ENCODE results near the gene SLFNL1.

Gene SLFNL1

DNA sequence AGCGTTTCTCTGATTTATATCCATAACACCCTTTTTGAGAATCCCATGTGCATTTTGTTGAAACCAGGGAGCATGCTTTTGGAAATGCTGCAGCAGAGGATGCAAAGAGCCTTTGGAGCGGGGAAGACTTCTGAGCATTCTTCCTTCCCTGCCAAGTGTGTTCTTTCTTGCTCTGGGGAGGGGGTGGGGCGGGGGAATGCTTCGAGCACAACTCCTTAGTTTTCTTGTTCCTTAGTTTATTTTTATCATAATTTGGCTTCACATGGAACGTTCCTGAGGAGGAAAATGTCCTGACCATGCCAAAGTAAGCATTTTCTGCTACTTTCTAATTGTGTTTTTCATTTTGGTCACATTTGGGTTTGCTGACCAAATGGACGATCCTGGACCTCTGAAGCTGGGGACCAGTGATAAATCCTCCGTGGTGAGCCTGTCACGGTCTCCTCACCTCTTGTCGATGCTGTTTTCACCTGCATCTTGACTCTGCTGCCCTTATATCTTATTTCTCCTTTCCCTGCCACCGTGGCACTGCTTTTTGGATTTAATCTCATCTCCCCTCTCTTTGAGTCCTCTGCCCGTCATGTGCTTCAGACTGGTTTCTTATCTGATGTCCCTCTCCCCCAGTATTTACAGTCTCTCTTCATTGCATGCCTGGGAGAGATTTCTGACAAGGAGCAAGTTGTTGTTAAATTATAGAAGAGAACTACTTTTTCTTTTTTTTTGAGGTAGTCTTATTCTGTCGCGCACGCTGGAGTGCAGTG is 39.7 kb downstream of the SLFNL1 start:
- TF ChIP-seq, protein P1, sequence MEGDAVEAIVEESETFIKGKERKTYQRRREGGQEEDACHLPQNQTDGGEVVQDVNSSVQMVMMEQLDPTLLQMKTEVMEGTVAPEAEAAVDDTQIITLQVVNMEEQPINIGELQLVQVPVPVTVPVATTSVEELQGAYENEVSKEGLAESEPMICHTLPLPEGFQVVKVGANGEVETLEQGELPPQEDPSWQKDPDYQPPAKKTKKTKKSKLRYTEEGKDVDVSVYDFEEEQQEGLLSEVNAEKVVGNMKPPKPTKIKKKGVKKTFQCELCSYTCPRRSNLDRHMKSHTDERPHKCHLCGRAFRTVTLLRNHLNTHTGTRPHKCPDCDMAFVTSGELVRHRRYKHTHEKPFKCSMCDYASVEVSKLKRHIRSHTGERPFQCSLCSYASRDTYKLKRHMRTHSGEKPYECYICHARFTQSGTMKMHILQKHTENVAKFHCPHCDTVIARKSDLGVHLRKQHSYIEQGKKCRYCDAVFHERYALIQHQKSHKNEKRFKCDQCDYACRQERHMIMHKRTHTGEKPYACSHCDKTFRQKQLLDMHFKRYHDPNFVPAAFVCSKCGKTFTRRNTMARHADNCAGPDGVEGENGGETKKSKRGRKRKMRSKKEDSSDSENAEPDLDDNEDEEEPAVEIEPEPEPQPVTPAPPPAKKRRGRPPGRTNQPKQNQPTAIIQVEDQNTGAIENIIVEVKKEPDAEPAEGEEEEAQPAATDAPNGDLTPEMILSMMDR (IDR thresholded peaks at IDR 0.05; ENCODE audit: low read depth, low read length, missing control alignments): no peak
- peak overlapping the region; percentile 64 for H3K4me3 ChIP-seq (ENCODE audit: low read depth, low read length)
- in situ Hi-C loops (cut with HindIII; ENCODE audit: low sequenced_read_pairs): no loop called here

DNA sequence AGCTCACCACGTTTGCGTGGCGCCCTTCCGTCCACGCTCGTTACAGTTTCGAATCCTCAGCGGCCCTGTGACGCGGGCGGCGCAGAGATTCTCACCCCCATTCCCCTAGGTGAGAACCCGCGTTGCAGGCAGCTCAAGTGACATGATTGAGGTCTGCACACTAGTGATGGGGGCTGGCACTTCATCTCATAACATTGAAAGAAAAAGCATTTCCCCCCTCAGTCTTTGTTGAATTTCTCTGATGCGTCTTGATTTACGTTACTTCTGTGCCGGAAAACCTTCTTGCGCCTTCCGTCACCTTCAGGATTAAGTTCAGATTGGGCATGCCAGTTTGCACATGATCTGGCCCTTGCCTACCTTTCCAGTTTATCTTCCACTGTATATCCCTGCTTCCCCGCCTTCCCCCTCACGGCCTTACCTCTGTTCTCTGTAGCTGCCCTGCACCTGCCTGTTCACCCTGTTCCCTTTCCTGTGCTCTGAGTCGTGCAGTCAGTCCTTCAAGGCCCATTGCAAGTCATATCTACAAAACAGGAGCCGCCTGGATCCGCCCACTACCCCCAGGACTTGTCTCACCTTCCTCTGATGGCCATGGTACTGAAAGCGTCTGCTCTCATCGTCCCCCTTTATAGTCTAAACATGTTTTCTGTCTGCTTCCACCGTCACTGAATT is 40.9 kb downstream of the SLFNL1 start:
- no peak for DNase-seq (ENCODE audit: low read depth)
- H3K4me3 ChIP-seq (ENCODE audit: low read depth, low read length): peak overlapping the region; percentile 64
- in situ Hi-C loops (cut with HindIII; ENCODE audit: low sequenced_read_pairs): no loop called here
- TF ChIP-seq, protein P1 (IDR thresholded peaks at IDR 0.05; ENCODE audit: low read depth, low read length, missing control alignments): no peak

More for the DNA sequence above, 39.7 kb downstream of the SLFNL1 start:
- DNase-seq (ENCODE audit: low read depth): no peak

DNA sequence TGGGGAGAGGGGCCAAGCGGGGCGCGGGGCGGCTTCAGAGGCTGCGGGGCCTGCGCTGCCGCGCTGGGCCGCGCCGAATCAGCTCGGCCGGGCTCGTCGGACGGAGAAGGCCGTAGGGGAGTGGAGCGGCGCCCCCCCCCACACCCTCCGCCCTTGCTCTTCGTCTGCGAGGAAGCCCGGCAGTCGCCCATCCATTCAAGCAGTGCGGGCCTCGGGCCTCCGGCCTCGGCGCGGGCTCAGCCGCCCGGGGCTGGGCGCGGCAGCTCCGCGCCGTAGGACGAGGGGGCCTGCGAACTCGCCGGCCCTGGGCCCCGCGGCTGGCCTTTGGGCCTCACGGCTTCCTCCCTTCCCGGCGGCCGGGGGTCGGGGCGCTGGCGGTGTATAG is 41.5 kb downstream of the SLFNL1 start:
- TF ChIP-seq, protein P1 (IDR thresholded peaks at IDR 0.05; ENCODE audit: low read depth, low read length, missing control alignments): no peak
- no peak for DNase-seq (ENCODE audit: low read depth)
- peak overlapping the region; percentile 64 for H3K4me3 ChIP-seq (ENCODE audit: low read depth, low read length)
- in situ Hi-C loops (cut with HindIII; ENCODE audit: low sequenced_read_pairs): no loop called here

DNA sequence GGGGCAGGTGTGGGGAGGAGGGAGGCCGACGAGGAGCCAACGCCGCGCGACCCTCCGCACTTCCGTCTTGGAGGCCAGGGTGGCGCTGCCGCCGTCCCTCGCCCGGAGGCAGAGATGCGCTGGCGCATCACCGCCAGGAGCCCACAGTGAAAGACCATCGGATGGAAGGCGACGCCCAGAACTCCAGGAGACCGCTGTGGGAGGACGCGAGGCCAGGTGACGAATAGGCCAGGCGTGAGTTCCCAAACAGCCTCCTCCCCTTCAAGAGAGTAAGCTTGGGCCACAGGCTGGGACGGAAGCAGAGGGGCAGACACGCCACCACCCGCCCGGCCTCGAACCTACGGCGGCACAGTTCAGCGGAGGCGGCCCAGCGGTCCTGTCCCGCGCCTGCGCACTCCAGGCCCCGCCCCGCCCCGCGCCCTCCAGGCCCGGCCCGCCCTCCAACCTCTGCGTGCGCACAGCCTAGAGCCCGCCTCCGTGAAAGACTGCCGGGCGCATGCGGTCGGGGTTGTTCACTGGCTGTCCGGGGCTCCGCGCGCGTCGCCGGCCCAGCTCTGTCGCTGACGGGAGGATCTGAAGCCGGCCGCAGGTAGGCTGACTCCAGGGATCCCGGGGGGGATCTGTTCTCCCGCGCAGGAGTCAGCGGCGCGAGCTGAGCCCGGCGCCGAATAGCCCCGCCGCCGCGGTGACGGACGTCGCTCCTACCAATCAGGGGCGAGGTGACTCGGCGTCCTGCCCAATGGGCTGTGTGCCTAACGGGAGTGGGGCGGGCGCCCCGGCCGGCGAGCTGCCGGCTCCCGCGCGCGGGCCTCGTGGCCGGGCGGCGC is 42.1 kb downstream of the SLFNL1 start, which contains the start of gene CTPS1:
TSS of gene CTPS1 (plus strand) at position 456 of the 827 bp plus-strand sequence. CDS start 3,595 bp downstream, outside the sequence.
- DNase-seq (ENCODE audit: low read depth): peak; percentile 83
- peak within 1 kb of the TSS; percentile 64 for H3K4me3 ChIP-seq (ENCODE audit: low read depth, low read length)
- TF ChIP-seq, protein P1 (IDR thresholded peaks at IDR 0.05; ENCODE audit: low read depth, low read length, missing control alignments): peak; percentile 17
- in situ Hi-C loops (cut with HindIII; ENCODE audit: low sequenced_read_pairs): no loop called here

DNA sequence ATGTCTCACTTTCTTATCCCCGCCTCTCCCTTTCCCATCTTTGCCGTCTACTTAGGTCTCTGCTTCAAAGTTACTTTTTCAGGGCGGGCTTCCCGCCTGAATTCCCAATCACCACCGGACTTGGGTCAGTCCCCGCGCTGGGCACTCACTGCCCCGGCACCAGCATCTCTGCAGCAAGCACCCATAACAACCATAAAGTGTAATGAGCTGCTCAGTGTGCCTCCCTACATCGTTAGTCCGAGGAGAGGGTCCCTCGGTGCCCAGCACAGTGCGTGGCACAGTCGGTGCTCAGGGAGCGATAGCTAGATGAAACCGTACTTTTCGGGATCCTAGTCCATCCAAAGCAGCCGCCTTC is 42.7 kb downstream of the SLFNL1 start:
- H3K4me3 ChIP-seq (ENCODE audit: low read depth, low read length): peak overlapping the region; percentile 64
- TF ChIP-seq, protein P1 (IDR thresholded peaks at IDR 0.05; ENCODE audit: low read depth, low read length, missing control alignments): no peak
- in situ Hi-C loops (cut with HindIII; ENCODE audit: low sequenced_read_pairs): no loop called here
- DNase-seq (ENCODE audit: low read depth): no peak

DNA sequence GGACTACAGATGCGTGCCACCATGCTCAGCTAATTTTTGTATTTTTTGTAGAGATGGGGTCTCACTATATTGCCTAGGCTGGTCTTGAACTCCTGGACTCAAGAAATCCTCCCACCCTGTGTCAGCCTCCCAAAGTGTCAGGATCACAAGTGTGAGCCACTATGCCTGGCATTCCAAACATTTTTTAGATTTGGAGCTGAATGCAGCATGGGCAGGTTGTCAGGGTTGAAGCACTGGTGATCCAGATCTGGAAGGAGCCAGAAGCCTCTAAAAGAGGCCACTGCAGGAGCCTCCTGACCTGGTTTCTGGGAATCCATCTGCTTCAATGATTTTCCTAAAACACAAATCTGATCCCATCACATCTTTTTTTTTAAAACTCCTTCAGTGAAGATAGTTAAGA is 43.8 kb downstream of the SLFNL1 start:
- no peak overlapping the region for H3K4me3 ChIP-seq (ENCODE audit: low read depth, low read length)
- in situ Hi-C loops (cut with HindIII; ENCODE audit: low sequenced_read_pairs): no loop called here
- no peak for DNase-seq (ENCODE audit: low read depth)
- TF ChIP-seq, protein P1 (IDR thresholded peaks at IDR 0.05; ENCODE audit: low read depth, low read length, missing control alignments): no peak

All from astrocyte of the cerebellum (primary cell).